ENCODE results near the gene UBAP1L. TPM values are rescaled to one million over a fixed set of nuclear protein-coding genes. Genes with fewer than 3 reads are reported as not detected.

The UBAP1L gene
- total and polyA plus RNA-seq, 2 experiments from 2014 or later = 1.8 to 2.5 TPM

GRCh38 chr15:65060641-65061397, 54.2 kb downstream of the UBAP1L start:
- no peak overlapping the region for H3K4me3 ChIP-seq
- no peak for DNase-seq (ENCODE audit: low spot score)
- TF ChIP-seq EZH2 (IDR thresholded peaks at IDR 0.05; ENCODE audit: borderline replicate concordance) (no peak), EZH2phosphoT487 (IDR thresholded peaks at IDR 0.05; ENCODE audit: low read depth, severe bottlenecking, unreplicated experiment) (no peak), CTCF (IDR thresholded peaks at IDR 0.05; ENCODE audit: poor library complexity) (no peak)
- no peaks in the 10 kb centered on the region for H3K27me3 ChIP-seq
- H3K36me3 ChIP-seq (replicated peaks; ENCODE audit: insufficient read depth, low read depth) = no peaks in the 10 kb centered on the region
- H3K79me2 ChIP-seq = no peaks in the 10 kb centered on the region
- peaks cover 10% of the 10 kb centered on the region for H3K4me1 ChIP-seq (ENCODE audit: insufficient read depth)
- 96% methylated on average over 6 of the region's 6 CpGs for WGBS (ENCODE audit: low lambda C conversion rate, missing lambda C conversion rate)
- H3K9me3 ChIP-seq (ENCODE audit: low read depth) = no peaks in the 10 kb centered on the region
- H3K4me2 ChIP-seq = no peak overlapping the region
- no peak overlapping the region for H3K27ac ChIP-seq
- no peaks in the 10 kb centered on the region for H4K20me1 ChIP-seq (ENCODE audit: insufficient read depth, poor library complexity, severe bottlenecking)
- H3K9me2 ChIP-seq (replicated peaks; ENCODE audit: insufficient read depth) = no peaks in the 10 kb centered on the region
- H2AFZ ChIP-seq = no peak overlapping the region

- H3K27me3 ChIP-seq = no peaks in the 10 kb centered on the region
- H4K20me1 ChIP-seq (ENCODE audit: insufficient read depth, poor library complexity, severe bottlenecking) = no peaks in the 10 kb centered on the region
- no peak overlapping the region for H3K4me2 ChIP-seq
- H3K4me1 ChIP-seq (ENCODE audit: insufficient read depth) = peaks cover 16% of the 10 kb centered on the region
- H3K27ac ChIP-seq = no peak overlapping the region
- H3K79me2 ChIP-seq = no peaks in the 10 kb centered on the region
- TF ChIP-seq EZH2phosphoT487 (IDR thresholded peaks at IDR 0.05; ENCODE audit: low read depth, severe bottlenecking, unreplicated experiment) (no peak), CTCF (IDR thresholded peaks at IDR 0.05; ENCODE audit: poor library complexity) (no peak), EZH2 (IDR thresholded peaks at IDR 0.05; ENCODE audit: borderline replicate concordance) (no peak)
- no peaks in the 10 kb centered on the region for H3K9me2 ChIP-seq (replicated peaks; ENCODE audit: insufficient read depth)
- H3K36me3 ChIP-seq (replicated peaks; ENCODE audit: insufficient read depth, low read depth) = no peaks in the 10 kb centered on the region
- no peak overlapping the region for H3K4me3 ChIP-seq
- H3K9me3 ChIP-seq (ENCODE audit: low read depth) = no peaks in the 10 kb centered on the region
- DNase-seq (ENCODE audit: low spot score) = no peak
- H2AFZ ChIP-seq = no peak overlapping the region
- WGBS (ENCODE audit: low lambda C conversion rate, missing lambda C conversion rate) = 94% methylated on average over 4 of the region's 4 CpGs
Observed at GRCh38 chr15:65059931-65060596, 54.9 kb downstream of the UBAP1L start.

GRCh38 chr15:65059369-65059750, 55.6 kb downstream of the UBAP1L start:
- Histone ChIP-seq H2AFZ (no peak overlapping the region), H3K4me1 (ENCODE audit: insufficient read depth) (peaks cover 20% of the 10 kb centered on the region), H3K36me3 (replicated peaks; ENCODE audit: insufficient read depth, low read depth) (no peaks in the 10 kb centered on the region), H3K27me3 (no peaks in the 10 kb centered on the region), H3K9me3 (ENCODE audit: low read depth) (no peaks in the 10 kb centered on the region), H3K27ac (no peak overlapping the region), H3K79me2 (no peaks in the 10 kb centered on the region), H3K9me2 (replicated peaks; ENCODE audit: insufficient read depth) (no peaks in the 10 kb centered on the region), H3K4me2 (no peak overlapping the region), H3K4me3 (no peak overlapping the region), H4K20me1 (ENCODE audit: insufficient read depth, poor library complexity, severe bottlenecking) (no peaks in the 10 kb centered on the region)
- TF ChIP-seq CTCF (IDR thresholded peaks at IDR 0.05; ENCODE audit: poor library complexity) (no peak), EZH2phosphoT487 (IDR thresholded peaks at IDR 0.05; ENCODE audit: low read depth, severe bottlenecking, unreplicated experiment) (no peak), EZH2 (IDR thresholded peaks at IDR 0.05; ENCODE audit: borderline replicate concordance) (no peak)
- no peak for DNase-seq (ENCODE audit: low spot score)
- 91% methylated on average over 3 of the region's 3 CpGs for WGBS (ENCODE audit: low lambda C conversion rate, missing lambda C conversion rate)

All from hepatocyte (in vitro differentiated cells).